ENCODE measurements around the gene TTLL5.

Gene TTLL5, protein sequence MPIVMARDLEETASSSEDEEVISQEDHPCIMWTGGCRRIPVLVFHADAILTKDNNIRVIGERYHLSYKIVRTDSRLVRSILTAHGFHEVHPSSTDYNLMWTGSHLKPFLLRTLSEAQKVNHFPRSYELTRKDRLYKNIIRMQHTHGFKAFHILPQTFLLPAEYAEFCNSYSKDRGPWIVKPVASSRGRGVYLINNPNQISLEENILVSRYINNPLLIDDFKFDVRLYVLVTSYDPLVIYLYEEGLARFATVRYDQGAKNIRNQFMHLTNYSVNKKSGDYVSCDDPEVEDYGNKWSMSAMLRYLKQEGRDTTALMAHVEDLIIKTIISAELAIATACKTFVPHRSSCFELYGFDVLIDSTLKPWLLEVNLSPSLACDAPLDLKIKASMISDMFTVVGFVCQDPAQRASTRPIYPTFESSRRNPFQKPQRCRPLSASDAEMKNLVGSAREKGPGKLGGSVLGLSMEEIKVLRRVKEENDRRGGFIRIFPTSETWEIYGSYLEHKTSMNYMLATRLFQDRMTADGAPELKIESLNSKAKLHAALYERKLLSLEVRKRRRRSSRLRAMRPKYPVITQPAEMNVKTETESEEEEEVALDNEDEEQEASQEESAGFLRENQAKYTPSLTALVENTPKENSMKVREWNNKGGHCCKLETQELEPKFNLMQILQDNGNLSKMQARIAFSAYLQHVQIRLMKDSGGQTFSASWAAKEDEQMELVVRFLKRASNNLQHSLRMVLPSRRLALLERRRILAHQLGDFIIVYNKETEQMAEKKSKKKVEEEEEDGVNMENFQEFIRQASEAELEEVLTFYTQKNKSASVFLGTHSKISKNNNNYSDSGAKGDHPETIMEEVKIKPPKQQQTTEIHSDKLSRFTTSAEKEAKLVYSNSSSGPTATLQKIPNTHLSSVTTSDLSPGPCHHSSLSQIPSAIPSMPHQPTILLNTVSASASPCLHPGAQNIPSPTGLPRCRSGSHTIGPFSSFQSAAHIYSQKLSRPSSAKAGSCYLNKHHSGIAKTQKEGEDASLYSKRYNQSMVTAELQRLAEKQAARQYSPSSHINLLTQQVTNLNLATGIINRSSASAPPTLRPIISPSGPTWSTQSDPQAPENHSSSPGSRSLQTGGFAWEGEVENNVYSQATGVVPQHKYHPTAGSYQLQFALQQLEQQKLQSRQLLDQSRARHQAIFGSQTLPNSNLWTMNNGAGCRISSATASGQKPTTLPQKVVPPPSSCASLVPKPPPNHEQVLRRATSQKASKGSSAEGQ (N-terminal part only)

GRCh38 chr14:75660630-75661498 lies at the start of gene TTLL5, which contains the start of gene ERG28:
Gene TTLL5 (plus strand): TSS chr14:75661246. CDS start chr14:75663150, 1,904 bp downstream.
Gene ERG28 (minus strand): TSS chr14:75660876. CDS start chr14:75657502, 3,374 bp downstream.
- peak; percentile 100 for DNase-seq (ENCODE audit: low read depth)
- H3K4me3 ChIP-seq (ENCODE audit: low read length), result peak within 1 kb of the TSS; percentile 90
- TF ChIP-seq, protein P1, sequence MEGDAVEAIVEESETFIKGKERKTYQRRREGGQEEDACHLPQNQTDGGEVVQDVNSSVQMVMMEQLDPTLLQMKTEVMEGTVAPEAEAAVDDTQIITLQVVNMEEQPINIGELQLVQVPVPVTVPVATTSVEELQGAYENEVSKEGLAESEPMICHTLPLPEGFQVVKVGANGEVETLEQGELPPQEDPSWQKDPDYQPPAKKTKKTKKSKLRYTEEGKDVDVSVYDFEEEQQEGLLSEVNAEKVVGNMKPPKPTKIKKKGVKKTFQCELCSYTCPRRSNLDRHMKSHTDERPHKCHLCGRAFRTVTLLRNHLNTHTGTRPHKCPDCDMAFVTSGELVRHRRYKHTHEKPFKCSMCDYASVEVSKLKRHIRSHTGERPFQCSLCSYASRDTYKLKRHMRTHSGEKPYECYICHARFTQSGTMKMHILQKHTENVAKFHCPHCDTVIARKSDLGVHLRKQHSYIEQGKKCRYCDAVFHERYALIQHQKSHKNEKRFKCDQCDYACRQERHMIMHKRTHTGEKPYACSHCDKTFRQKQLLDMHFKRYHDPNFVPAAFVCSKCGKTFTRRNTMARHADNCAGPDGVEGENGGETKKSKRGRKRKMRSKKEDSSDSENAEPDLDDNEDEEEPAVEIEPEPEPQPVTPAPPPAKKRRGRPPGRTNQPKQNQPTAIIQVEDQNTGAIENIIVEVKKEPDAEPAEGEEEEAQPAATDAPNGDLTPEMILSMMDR (IDR thresholded peaks at IDR 0.05; ENCODE audit: insufficient read depth, low read depth, low read length, missing control alignments), result no peak

GRCh38 chr14:75612157-75612556 lies 48.9 kb upstream of the TTLL5 start:
- DNase-seq (ENCODE audit: low read depth), result no peak
- TF ChIP-seq, protein P1 (IDR thresholded peaks at IDR 0.05; ENCODE audit: insufficient read depth, low read depth, low read length, missing control alignments), result no peak
- no peak overlapping the region for H3K4me3 ChIP-seq (ENCODE audit: low read length)

DNA sequence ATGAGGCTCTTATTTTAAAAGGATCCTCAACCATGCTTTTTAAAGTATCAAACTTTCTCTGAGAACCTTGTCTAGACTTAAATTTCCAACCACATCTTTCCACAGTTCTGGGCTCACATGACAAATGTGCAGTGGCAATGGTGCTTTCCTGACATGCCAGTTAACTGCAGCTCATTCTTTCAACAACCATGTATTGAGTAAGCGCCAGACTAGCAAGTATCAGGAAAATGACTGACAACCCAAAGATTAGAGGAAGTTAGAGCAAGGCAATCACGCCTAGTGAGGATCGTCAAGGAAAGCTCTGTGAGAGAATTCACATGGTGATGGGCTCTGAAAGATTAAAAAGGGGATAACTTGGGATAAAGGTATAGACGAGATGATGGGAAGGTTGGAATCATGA lies 46.9 kb upstream of the TTLL5 start:
- DNase-seq (ENCODE audit: low read depth), result peak; percentile 24
- TF ChIP-seq, protein P1 (IDR thresholded peaks at IDR 0.05; ENCODE audit: insufficient read depth, low read depth, low read length, missing control alignments), result no peak
- no peak overlapping the region for H3K4me3 ChIP-seq (ENCODE audit: low read length)

GRCh38 chr14:75615200-75615599 lies 45.8 kb upstream of the TTLL5 start:
- DNase-seq (ENCODE audit: low read depth), result no peak
- TF ChIP-seq, protein P1 (IDR thresholded peaks at IDR 0.05; ENCODE audit: insufficient read depth, low read depth, low read length, missing control alignments), result no peak
- no peak overlapping the region for H3K4me3 ChIP-seq (ENCODE audit: low read length)

- no peak overlapping the region for H3K4me3 ChIP-seq (ENCODE audit: low read length)
- no peak for DNase-seq (ENCODE audit: low read depth)
- TF ChIP-seq, protein P1 (IDR thresholded peaks at IDR 0.05; ENCODE audit: insufficient read depth, low read depth, low read length, missing control alignments), result no peak
Observed at GRCh38 chr14:75619548-75619947, 41.5 kb upstream of the TTLL5 start.
